NK-92 (cell line): ENCODE measurements around the gene OVAAL.

Experiments
- DNase-seq: peaks from one replicate; lab custom pipeline; 2025; ENCODE audit not compliant: unreplicated experiment; lab: John Stamatoyannopoulos, UW

The OVAAL gene

DNA sequence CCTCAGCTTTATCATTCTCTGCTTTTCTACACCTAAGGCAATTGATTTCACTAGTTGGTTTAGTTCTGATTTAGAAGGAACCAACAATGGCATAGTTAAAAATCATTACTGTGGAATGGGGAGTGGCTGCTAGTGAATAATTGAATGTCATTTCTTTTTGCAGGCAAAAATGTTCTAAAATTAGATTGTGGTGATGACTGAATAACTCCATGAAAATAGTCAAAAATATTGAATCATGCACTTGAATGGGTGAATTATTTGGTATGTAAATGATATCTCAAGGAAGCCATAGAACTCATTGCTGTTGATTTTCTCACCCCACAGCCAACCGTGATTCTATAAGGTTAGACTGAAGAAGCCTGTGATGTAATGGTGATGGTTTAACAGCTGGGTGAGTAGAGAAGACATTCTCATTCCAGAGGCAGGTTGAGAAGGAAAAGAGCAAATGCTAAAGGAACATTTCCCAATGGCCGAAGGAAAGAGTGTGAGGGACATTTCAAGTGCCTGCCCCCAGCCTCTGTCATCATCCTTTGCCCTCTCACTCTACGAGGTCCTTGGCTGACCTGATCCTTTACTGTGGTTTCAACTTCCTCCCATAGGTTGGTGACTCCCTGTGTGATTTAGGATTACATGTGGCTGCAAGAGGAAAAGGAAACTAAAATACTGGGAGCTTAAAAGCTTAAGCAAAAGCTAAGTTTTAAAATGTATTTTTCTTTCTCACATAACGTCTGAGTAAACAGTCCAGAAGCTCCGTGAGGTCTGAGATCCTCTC lies 12.5 kb downstream of the OVAAL start:
- no peak for DNase-seq

DNA sequence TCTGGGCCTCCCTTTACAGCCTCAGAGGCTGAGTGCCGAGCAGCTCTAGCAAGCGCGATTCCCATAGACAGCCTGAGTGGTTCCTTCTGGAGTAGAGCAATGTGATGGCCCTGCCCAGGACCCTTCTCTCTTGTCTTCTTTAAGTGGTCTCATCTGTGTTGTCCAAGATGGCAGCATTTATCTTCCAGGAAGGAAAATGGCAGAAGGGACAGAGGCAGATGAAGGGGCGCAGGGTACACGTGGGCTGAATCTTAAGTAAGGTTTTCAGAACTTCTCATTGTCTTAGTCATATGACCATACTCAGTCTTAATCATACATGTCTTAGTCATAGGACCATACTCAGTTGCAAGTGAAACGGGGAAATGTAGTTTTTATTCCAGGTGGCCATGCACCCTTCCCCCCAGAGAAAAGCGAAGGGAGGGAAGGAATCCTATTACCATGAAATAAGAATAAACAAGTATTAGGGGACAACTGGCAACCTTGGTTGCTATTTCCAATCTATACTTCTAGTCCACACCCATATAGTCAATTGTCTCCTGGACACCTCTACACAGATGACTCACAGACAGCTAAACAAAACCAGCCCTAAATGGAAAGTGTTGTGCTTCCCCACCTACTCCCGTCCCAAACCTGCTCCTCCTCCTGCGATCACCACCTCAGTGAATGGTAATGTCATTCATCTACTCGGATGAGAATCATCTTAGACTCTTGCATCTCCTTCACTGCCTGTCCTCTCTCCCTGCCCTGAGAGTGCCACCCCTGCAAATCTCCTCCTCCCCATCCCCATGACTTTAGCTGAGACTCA lies 13.3 kb downstream of the OVAAL start:
- no peak for DNase-seq

DNA sequence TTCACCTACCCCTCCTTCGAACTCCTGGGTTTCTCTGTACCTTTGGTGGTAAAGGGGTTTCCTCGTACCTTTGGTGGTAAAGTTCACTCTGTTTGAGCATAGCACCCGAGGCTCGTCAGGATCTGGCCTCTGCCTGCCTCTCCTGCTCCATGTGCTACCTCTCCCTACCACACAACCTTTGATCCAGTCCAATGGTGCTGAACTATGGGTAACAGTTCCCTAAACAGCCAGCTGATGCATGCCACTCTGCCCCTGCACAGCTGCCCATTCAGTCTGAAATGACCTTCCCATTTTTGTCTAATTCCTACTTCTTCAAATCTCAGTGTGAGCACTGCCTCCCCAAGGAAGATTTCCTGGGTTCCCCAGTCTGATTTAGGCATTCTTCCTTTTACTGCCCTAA lies 14.0 kb downstream of the OVAAL start:
- DNase-seq = no peak

DNA sequence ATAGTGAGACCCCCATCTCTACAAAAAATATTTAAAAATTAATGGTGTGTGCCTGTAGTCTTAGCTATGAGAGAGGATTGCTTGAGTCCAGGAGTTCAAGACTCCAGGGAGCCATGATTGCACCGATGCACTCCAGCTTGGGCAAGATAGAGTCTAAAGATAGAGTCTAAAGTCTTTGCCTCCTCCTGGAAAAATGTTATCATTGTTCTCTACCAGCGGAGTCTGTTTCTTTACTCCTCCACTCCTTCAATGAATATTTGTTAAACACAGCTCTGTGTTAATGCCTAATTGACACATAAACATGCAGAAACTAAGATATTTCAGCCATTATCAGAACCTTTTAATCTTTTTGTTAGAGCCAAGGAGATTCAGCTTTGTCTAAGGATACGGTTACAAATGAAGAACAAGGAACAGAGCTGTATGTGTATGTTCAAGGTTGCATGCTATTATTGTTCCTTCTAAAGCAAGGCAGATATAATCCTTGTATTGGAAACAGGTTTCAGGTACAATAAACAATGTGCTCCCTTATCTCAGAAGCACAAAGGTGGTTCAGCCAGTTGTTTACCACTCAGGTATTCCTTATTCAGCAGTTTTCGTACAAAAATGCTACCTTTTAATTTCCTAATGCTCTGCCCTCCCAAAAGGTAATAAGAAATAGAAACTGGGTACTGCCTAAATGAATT lies 15.4 kb downstream of the OVAAL start:
- no peak for DNase-seq

DNA sequence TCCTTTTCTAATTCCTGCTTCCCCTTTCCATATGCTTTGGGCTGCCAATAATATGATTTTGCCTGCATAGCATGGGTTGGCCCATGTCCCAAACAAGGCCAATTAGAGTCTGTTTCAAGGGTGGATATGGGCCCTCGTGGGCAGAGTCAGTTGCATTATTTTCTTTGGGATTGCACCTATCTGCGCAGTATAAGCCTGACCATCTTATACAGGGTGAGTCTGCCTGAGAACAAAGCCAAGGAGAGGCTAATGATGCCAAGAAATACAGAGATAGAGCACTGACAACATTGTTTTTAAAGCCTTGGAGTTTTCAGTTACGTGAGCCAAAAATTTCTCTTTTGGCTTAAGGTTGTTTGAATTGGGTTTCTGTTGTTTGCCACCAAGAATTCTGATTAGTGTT lies 18.6 kb downstream of the OVAAL start:
- no peak for DNase-seq

DNA sequence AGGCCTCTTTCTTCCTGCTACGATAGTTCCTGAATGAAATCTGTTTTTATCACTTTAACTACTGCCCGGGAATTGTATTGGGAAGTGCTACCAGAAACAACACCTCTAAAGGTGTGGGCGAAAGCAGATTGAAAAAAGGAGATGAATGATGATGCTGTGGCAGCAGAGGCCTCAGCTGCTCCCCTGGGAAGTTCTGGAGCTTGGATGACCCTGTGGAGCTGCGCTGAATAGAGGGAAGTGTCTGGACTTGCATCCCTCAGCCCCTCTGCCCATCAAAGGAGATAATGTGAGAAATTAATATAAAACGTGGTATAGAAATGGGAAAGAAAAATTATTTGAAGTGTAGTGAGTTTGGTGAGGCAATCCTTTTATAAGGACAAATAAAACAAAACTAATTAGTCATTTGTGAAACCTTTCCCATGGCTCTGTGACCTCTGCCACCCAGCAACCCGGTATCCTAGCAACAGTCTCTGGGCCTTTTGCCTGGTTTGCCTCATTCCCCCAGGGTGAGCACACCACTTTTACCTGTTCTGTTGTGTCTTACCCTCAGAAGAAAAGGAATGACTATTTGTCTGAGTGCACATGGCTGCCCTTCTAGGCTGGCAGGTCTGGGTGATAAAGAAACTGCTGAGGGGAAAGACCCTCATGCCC lies 21.3 kb downstream of the OVAAL start:
- DNase-seq = no peak

DNA sequence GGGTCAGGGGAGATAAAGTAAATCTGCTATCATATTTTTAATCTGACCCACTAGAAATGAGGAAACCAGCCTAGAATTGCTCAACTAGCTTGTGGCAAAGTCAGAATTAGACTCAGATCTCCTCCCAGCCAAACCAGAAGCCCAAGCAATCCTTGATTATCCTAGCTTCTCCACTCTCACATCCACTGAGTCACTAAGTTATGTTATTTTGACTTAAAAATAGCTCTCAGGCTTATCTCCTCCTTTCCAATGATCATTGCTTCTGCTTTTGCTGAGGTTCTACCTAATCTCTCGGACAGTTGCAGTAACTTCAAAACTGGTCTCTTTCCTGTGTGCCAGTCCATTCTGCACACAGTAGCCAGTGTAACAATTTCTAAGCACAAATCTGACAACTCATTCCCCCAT lies 22.9 kb downstream of the OVAAL start:
- DNase-seq = no peak

DNA sequence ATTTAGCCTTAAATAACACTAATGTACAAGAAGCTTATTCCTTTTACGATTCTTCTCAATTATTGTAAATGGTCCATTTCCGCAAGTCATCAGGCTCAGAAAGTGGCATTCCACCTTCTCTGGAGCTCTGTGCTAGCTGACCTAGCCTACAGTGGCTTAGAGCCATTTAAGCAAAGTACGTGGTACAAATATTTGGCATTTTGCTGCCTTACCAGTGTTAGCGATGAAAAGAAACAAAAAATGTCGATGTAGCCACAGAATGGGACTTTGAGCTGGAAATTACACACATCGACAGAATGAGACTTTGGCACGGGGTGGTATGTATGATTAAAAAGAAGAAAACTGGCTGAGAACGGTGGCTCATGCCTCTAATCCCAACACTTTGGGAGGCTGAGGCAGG lies 26.1 kb downstream of the OVAAL start:
- no peak for DNase-seq

DNA sequence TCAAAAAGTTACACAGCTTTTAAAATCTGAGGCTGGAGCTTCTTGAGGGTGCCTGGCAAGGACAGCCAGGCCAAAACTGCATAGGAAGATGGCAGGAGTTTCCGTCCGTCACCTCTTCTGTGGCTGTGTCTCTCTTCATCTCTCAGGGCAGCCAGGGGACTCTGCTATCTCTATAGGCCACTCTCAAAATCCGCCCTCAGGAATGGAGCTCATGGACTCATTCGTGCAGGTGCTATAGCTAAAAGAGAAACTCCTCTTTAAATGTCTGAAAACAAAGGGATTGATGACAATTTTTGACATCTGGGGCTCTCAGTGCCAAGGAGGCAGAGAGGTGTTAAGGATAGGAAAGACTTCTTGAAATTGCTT lies 27.2 kb downstream of the OVAAL start:
- no peak for DNase-seq

DNA sequence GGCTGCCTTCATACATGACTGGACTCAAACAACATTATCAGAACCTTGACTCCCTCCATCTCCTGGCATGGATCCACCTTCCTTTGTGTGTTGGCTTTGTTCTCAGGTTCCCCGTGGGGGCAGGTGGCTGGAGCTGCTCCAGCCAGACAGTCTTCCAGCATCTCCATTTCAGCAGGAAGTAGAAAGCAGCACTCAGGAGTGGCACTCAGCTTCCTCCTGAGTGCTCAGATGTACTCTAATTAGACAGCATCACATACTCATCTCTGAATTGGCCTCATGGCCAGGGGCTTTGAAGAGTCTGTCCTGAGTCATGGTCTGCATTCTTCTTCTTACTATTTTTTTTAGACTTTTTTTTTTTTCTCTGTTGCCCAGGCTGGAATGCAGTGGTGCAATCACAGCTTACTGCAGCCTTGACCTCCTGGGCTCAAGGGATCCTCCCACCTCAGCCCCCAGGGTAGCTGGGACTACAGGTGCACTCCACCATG lies 27.9 kb downstream of the OVAAL start:
- no peak for DNase-seq

DNA sequence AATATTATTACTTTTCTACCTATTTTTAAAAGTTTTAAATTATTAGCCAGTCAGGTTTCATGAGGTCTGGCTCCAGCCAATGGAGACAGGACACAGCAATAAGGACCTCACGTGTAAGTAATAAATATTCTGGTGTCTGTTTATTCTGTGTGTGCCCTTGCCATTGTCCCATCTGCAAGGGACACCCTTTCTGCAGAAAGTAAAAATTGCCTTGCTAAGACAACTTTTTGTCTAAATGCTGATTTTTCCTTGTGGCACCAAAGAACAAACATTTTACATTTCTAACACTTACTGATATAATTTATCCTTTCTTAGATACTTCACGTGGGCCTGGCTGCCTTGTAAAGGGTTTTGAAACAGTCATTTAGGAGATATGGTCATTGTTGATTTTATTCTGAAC lies 29.4 kb downstream of the OVAAL start:
- DNase-seq = no peak

DNA sequence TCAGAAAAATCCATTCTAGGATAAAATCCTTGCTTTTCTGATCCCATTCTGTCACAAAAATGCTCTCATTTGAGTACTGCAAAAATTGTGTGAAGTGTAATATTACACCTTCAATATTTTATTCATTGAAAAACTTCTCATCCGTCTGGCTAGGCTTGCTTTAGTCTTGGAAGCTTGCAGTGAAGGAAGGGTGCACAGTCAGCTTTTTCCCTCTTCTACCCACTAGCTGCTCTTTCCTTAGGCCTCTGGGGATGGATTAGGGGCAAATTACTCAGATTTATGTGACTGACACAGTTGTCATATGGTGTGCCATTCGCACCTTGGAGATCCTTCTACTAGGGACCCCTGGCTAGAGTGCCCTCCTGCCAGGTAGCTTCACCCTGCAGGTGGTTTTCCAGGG lies 32.1 kb downstream of the OVAAL start:
- no peak for DNase-seq

DNA sequence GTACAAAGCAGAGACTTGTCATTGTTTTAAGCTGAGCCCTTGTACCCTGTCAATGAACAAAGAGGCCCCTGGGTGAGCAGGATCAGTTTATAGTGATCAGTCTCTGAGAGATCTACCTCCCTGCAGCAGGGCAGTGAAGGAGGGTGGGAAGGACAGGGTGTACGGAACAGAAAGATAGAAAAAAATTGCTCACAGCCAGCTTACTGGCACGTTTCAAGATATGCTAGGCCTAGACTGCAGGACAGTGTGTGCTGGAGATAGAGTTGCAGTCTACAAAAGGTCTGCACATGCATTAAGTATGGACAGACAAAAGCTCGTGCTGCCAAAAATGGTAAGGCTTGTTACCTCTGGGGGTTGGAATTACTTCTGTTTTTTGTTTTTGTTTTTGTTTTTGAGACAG lies 34.6 kb downstream of the OVAAL start:
- DNase-seq = no peak

DNA sequence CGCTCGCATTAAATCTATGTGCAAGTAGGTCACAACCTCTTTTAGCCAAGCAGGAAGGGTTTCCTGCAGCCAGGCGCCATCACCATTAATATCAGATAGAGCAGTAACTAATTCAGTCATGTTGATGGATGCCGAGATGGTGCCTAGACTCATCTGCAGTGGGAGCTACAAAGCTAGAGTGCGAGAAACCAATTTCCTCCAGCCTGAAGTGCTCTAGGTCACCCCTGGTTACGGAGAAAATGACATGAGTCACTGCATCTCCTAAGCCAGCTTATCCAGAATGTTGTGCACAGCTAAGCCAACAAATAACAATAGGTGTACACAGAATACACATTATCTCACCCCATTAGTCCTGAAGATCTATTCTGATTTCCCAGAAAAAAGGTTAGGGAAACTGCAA lies 36.0 kb downstream of the OVAAL start:
- no peak for DNase-seq

DNA sequence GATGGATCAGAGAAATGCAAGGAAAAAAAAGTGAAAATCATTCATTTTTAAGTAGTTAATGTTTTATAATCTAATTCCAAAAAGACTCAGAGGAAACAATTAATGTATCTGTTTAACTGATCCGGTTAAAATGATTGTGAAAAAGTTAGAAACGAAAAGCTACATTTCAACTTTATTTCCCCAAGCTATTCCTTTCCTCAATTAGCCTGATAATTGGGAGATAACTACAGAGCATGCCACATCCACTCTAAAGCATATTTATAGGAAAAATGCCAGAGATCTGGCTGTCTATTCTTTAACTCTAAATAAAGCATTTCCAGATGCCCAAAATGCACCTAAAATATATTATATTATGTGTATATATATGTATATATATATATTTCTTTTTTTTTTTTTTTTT lies 37.2 kb downstream of the OVAAL start:
- DNase-seq = no peak

DNA sequence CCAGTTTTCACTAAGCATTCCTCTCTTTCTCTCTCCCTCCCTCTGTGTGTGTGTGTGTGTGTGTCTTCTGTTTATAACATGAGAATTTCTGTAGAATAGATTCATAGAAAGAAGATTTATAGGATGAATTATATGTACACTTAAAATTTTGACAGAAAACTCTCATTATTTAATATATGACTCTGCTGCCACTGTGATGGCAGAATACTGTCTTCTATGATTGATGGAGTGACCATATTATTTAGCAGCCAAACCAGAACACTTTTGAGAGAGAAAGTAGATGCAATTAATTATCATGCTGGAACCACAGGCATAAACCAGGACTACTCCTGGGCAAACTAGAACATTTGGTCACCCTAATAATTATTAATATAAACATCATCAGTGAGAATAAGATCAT lies 38.8 kb downstream of the OVAAL start:
- DNase-seq = no peak

DNA sequence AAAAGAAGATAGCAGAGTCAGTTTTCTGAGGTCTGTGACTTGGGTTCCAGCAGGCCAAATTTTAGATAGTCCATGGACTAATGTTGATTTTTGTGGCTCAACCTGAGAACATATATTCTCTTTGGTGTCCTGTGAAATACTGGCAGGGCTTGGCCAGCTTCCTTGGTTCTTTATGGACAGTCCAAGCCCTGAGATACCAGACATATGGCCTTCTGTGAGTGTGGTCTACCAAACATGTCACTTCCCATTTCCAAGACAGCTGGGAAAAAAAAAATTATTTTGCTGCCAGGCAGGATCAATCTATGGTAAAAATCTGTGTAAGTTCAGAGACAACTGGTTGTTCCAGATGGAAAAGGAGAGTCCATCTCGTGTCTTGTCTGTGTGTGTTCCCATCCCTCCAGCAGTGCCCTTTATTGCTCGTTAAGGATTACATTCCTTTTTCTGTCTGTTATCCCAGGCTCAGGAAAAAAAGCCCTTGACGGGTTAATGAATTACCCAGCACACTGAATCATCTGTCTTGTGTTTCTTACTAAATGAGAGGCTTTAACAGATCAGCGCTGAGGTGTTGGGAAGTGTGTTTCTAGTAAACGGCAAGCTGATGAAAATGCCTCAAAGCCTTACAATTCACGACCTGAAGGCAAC lies 39.7 kb downstream of the OVAAL start:
- no peak for DNase-seq

DNA sequence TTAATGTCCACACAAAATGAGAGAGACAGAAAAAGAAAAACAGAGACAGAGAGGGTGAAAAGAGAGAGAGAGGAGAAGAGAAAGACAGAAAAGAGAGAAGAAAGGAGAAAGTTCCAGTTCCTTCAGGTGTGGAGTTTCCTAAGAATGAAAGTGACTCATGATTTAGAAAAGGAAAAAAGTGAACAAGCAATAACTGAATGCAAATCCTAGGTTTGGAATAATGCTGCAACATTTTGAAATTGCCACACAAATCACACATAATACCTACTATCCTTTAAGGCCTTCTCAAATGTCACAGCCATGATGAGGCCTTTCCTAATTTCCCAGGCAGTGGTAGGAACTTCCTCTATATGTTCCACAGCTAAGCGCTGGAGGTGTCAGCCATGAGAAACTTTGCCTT lies 41.6 kb downstream of the OVAAL start:
- no peak for DNase-seq

DNA sequence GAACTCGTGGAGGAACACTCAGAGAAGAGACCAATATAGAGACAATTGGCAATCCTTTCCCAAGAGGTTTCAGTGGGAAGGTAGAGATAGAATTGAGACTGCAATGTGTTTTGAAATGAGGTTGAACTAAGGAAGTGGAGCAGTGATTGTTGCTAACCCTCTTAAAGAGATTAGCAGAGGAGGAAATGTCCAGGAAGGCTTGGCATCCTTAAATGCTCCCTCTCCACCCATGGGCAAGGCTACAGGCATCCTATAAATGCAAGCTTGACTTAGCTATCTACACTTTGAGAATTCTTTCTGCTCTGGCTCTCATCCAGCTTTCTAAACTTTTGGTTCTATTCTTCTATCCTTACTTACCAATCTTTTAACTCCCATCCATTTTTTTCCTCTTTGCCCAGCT lies 42.7 kb downstream of the OVAAL start:
- no peak for DNase-seq

DNA sequence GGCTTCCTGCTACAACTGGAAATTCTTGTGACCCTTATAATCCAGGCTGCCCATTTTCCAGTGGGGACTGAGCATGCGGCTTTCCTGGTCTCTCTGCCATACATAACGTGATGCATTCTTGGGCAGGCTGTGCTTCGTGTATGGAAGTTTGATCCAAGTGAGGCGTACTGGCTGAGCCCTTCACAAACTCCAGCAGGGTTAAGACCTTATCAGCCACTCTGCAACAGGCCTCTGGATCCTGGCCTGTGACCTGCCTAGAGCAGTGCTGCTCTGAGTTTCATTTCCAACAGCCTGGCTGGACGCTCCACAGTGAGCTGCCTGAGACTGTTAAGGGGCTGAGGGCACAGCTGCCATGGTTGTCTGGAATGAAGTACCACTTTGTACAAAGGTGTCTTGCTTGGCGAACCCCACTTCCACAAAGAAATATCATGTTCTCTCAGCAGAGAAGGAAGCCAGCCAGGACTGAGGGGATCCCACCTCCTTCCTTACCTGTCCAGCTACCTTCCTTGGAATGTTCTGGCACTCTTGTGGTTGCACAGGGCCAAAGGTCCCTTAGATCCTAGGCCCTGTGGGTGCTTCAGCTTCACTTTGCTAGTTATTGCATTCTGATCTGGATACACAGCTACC lies 44.6 kb downstream of the OVAAL start:
- DNase-seq = no peak

DNA sequence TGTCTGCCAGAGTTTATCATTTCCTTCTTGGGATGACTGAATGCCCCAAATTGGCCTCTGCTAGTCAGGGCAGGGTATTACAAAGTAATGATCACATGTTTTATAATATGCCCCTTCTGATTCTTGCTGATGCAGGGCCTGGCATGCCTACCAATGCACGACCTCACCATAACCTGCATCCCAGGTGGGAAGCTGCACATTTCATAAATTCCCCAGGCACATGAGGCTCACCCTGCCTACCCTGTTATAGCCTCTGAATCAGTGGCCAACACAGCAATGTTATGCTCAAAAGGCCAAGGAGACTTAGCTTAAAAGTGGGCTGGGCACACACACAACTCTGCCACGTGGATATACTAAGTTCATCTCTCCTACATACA lies 45.1 kb downstream of the OVAAL start:
- DNase-seq = no peak
